ENCODE results near the gene RNF44.

Gene RNF44

GRCh38 chr5:176491101-176491502, 46.1 kb downstream of the RNF44 start:
- H3K27ac ChIP-seq: no peak overlapping the region
- TF ChIP-seq, protein P1, sequence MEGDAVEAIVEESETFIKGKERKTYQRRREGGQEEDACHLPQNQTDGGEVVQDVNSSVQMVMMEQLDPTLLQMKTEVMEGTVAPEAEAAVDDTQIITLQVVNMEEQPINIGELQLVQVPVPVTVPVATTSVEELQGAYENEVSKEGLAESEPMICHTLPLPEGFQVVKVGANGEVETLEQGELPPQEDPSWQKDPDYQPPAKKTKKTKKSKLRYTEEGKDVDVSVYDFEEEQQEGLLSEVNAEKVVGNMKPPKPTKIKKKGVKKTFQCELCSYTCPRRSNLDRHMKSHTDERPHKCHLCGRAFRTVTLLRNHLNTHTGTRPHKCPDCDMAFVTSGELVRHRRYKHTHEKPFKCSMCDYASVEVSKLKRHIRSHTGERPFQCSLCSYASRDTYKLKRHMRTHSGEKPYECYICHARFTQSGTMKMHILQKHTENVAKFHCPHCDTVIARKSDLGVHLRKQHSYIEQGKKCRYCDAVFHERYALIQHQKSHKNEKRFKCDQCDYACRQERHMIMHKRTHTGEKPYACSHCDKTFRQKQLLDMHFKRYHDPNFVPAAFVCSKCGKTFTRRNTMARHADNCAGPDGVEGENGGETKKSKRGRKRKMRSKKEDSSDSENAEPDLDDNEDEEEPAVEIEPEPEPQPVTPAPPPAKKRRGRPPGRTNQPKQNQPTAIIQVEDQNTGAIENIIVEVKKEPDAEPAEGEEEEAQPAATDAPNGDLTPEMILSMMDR (conservative IDR thresholded peaks at IDR 0.05): no peak
- no peak for TF ChIP-seq ZFX (IDR thresholded peaks at IDR 0.05)

DNA sequence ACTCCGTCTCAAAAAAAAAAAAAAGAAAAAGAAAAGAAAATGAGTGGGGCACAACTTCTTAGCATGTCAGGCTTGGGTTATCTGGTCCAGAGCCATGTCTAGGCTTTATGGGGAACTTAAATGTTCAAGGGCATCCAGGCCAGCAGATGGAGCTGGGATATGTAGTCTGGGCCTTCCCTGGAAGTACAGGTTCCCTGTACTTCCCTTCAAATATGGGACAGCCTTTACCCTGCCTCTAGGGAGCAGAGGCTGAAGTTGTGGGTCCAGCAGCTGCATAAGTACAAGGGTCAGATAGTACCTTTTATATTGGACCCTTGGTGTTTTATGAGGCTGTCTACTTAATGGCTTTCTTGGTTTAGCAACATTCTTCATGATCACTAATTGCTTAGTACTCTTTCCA, 46.9 kb downstream of the RNF44 start:
- TF ChIP-seq, protein P1 (conservative IDR thresholded peaks at IDR 0.05): no peak
- TF ChIP-seq ZFX (IDR thresholded peaks at IDR 0.05): no peak
- H3K27ac ChIP-seq: no peak overlapping the region

DNA sequence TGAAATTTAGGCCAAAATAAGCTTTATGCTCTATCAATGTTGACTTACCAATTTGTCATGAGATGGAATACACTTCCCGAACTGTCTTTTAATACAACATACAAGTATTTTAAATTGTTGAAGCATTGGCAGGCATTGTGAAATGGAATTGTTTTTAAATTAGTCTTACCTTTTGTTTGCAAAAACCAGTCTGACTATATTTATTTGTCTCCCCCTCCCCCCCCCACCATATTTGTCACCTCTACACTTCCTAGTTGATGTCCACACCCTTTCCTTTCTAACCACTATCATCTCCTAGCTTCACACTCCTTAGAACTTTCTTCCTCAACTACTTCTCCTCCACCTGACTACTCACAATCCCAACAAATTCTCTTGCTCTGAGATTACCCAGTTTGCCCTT, 48.1 kb downstream of the RNF44 start:
- no peak overlapping the region for H3K27ac ChIP-seq
- TF ChIP-seq, protein P1 (conservative IDR thresholded peaks at IDR 0.05): no peak
- TF ChIP-seq ZFX (IDR thresholded peaks at IDR 0.05): no peak

- peak overlapping the region; percentile 38; the same call in 1 of the 2 replicates for H3K27ac ChIP-seq
These were observed 50.0 kb downstream of the RNF44 start for GRCh38 chr5:176487160-176487559.

DNA sequence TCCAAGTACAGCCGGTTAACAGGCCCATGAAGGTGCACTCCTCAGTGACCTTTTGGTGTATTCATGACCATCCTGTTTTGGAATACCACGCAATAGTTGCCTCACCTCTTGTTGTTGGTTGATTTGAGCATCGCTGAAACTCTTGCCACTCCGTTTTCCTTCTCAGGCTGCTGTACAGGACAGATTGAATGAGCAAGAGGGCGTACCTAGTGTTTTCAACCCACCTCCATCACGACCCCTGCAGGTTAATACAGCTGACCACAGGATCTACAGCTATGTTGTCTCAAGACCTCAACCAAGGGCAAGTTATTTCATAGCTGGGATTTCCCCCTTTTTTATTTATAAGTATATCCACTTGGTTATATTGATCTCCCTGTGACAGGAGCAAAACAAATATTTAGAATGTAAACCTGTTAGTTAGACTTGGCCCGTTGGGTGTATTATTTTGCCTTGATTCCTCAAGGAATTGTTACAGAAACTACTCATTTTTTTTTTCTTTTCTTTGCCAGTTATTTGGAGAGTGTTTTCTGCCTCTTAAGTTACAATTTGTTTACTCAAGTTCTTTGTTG, 50.9 kb downstream of the RNF44 start:
- H3K27ac ChIP-seq: no peak overlapping the region
- TF ChIP-seq, protein P1 (conservative IDR thresholded peaks at IDR 0.05): no peak
- no peak for TF ChIP-seq ZFX (IDR thresholded peaks at IDR 0.05)

DNA sequence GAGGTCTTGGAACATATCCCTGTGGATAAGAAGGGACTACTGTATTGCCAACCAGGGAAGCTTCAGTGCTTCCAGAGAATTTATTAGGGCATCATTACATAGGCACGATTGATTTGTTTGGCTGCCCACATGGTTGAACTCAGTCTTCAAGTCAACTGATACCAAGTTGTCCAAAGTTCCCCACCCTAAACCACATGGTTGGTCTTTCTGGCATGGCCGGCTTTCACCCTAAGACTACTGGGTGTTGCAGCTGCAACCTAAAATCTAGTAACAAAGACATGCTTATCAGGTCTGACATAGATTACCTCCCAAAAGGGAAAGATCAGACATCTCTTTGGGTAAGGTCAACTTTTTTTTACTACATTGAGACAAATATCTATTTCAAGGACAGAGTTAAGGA, 52.0 kb downstream of the RNF44 start:
- TF ChIP-seq, protein P1 (conservative IDR thresholded peaks at IDR 0.05): no peak
- TF ChIP-seq ZFX (IDR thresholded peaks at IDR 0.05): no peak
- H3K27ac ChIP-seq: no peak overlapping the region

DNA sequence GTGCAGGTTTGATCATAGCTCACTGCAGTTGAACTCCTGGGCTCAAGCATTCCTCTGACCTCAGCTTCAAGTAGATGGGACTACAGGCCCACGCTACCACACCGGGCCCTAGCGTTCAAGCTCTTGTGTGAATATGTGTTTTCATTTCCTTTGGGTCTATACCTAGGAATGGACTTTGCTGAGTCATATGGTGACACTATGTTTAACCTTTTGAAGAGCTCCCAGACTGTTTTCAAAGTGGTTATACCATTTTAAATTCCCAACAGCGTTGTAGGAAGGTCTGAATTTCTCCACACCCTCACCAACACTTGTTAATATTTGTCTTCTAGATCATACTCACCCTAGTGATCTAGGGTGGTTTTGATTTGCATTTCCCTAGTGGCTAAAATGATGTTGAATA, 55.5 kb downstream of the RNF44 start:
- no peak overlapping the region for H3K27ac ChIP-seq
- TF ChIP-seq, protein P1 (conservative IDR thresholded peaks at IDR 0.05): no peak
- no peak for TF ChIP-seq ZFX (IDR thresholded peaks at IDR 0.05)
